ENCODE measurements around the gene LINC01488. TPM values are rescaled to one million over a fixed set of nuclear protein-coding genes. Genes with fewer than 3 reads are reported as not detected.

The LINC01488 gene
- total and polyA plus RNA-seq, 2 experiments from 2014 or later, result not detected

- H2AFZ ChIP-seq, result no peak overlapping the region
- no peak overlapping the region for H3K4me2 ChIP-seq (ENCODE audit: unreplicated experiment)
- TF ChIP-seq EZH2 (IDR thresholded peaks at IDR 0.05; ENCODE audit: insufficient read depth, poor library complexity, severe bottlenecking), result no peak
- no peak for TF ChIP-seq EZH2phosphoT487 (IDR thresholded peaks at IDR 0.05; ENCODE audit: insufficient read depth, low read depth)
- 78 to 80% methylated on average over 16 of the region's 16 CpGs for WGBS, 2 experiments (ENCODE audit: low coverage in 1 of 2, low lambda C conversion rate in 2 of 2, missing lambda C conversion rate in 2 of 2)
- H3K4me3 ChIP-seq, result no peak overlapping the region
- H4K20me1 ChIP-seq (ENCODE audit: insufficient read depth), result no peaks in the 10 kb centered on the region
- H3K9me3 ChIP-seq (ENCODE audit: low read depth), result peaks cover 2% of the 10 kb centered on the region
- no peaks in the 10 kb centered on the region for H3K36me3 ChIP-seq (ENCODE audit: low read depth)
- H3K27ac ChIP-seq, result no peak overlapping the region
- H3F3A ChIP-seq (ENCODE audit: insufficient read depth), result peaks cover 21% of the 10 kb centered on the region
- in situ Hi-C loops (cut with MboI), result no loop called here
- no peak for DNase-seq
- H3K27me3 ChIP-seq (replicated peaks; ENCODE audit: insufficient read depth), result no peaks in the 10 kb centered on the region
- no peaks in the 10 kb centered on the region for H3K79me2 ChIP-seq (ENCODE audit: insufficient read depth)
- H3K4me1 ChIP-seq (ENCODE audit: insufficient read depth), result peaks cover 21% of the 10 kb centered on the region
- peak overlapping the region; percentile 20 for H3K9ac ChIP-seq
- no peaks in the 10 kb centered on the region for H3K9me2 ChIP-seq (ENCODE audit: insufficient read depth)
Measured at GRCh38 chr11:69463995-69464960, 17.2 kb upstream of the LINC01488 start.

GRCh38 chr11:69465236-69466000, 16.0 kb upstream of the LINC01488 start:
- Histone ChIP-seq H3K9ac (no peak overlapping the region), H3K27me3 (replicated peaks; ENCODE audit: insufficient read depth) (no peaks in the 10 kb centered on the region), H3F3A (ENCODE audit: insufficient read depth) (peaks cover 9% of the 10 kb centered on the region), H3K4me2 (ENCODE audit: unreplicated experiment) (no peak overlapping the region), H3K36me3 (ENCODE audit: low read depth) (no peaks in the 10 kb centered on the region), H3K4me3 (no peak overlapping the region), H3K27ac (no peak overlapping the region), H3K79me2 (ENCODE audit: insufficient read depth) (no peaks in the 10 kb centered on the region), H4K20me1 (ENCODE audit: insufficient read depth) (no peaks in the 10 kb centered on the region), H3K9me3 (ENCODE audit: low read depth) (peaks cover 2% of the 10 kb centered on the region), H3K9me2 (ENCODE audit: insufficient read depth) (no peaks in the 10 kb centered on the region), H2AFZ (no peak overlapping the region), H3K4me1 (ENCODE audit: insufficient read depth) (peaks cover 12% of the 10 kb centered on the region)
- DNase-seq, result no peak
- 74 to 82% methylated on average over 17 of the region's 17 CpGs for WGBS, 2 experiments (ENCODE audit: low coverage in 1 of 2, low lambda C conversion rate in 2 of 2, missing lambda C conversion rate in 2 of 2)
- in situ Hi-C loops (cut with MboI), result no loop called here
- TF ChIP-seq EZH2 (IDR thresholded peaks at IDR 0.05; ENCODE audit: insufficient read depth, poor library complexity, severe bottlenecking) (no peak), EZH2phosphoT487 (IDR thresholded peaks at IDR 0.05; ENCODE audit: insufficient read depth, low read depth) (no peak)

- Histone ChIP-seq H2AFZ (no peak overlapping the region), H3K79me2 (ENCODE audit: insufficient read depth) (no peaks in the 10 kb centered on the region), H3K27ac (no peak overlapping the region), H3K27me3 (replicated peaks; ENCODE audit: insufficient read depth) (no peaks in the 10 kb centered on the region), H3K4me2 (ENCODE audit: unreplicated experiment) (no peak overlapping the region), H3K9ac (no peak overlapping the region), H4K20me1 (ENCODE audit: insufficient read depth) (no peaks in the 10 kb centered on the region), H3F3A (ENCODE audit: insufficient read depth) (peaks cover 4% of the 10 kb centered on the region), H3K9me2 (ENCODE audit: insufficient read depth) (no peaks in the 10 kb centered on the region), H3K4me3 (no peak overlapping the region), H3K9me3 (ENCODE audit: low read depth) (peaks cover 2% of the 10 kb centered on the region), H3K36me3 (ENCODE audit: low read depth) (no peaks in the 10 kb centered on the region), H3K4me1 (ENCODE audit: insufficient read depth) (peaks cover 12% of the 10 kb centered on the region)
- 70 to 73% methylated on average over 6 of the region's 6 CpGs for WGBS, 2 experiments (ENCODE audit: low coverage in 1 of 2, low lambda C conversion rate in 2 of 2, missing lambda C conversion rate in 2 of 2)
- in situ Hi-C loops (cut with MboI), result no loop called here
- TF ChIP-seq EZH2 (IDR thresholded peaks at IDR 0.05; ENCODE audit: insufficient read depth, poor library complexity, severe bottlenecking) (no peak), EZH2phosphoT487 (IDR thresholded peaks at IDR 0.05; ENCODE audit: insufficient read depth, low read depth) (no peak)
- no peak for DNase-seq
Measured at GRCh38 chr11:69466039-69466438, 15.4 kb upstream of the LINC01488 start.

GRCh38 chr11:69467196-69467595, 14.3 kb upstream of the LINC01488 start:
- TF ChIP-seq EZH2phosphoT487 (IDR thresholded peaks at IDR 0.05; ENCODE audit: insufficient read depth, low read depth) (no peak), EZH2 (IDR thresholded peaks at IDR 0.05; ENCODE audit: insufficient read depth, poor library complexity, severe bottlenecking) (no peak)
- Histone ChIP-seq H3K9ac (no peak overlapping the region), H3K4me1 (ENCODE audit: insufficient read depth) (peaks cover 12% of the 10 kb centered on the region), H3K27ac (no peak overlapping the region), H3K9me2 (ENCODE audit: insufficient read depth) (no peaks in the 10 kb centered on the region), H3K79me2 (ENCODE audit: insufficient read depth) (no peaks in the 10 kb centered on the region), H3K9me3 (ENCODE audit: low read depth) (no peaks in the 10 kb centered on the region), H2AFZ (no peak overlapping the region), H3K36me3 (ENCODE audit: low read depth) (no peaks in the 10 kb centered on the region), H3K4me3 (no peak overlapping the region), H3F3A (ENCODE audit: insufficient read depth) (no peaks in the 10 kb centered on the region), H4K20me1 (ENCODE audit: insufficient read depth) (no peaks in the 10 kb centered on the region), H3K27me3 (replicated peaks; ENCODE audit: insufficient read depth) (no peaks in the 10 kb centered on the region), H3K4me2 (ENCODE audit: unreplicated experiment) (no peak overlapping the region)
- no peak for DNase-seq
- 98 to 100% methylated on average over 4 of the region's 4 CpGs for WGBS, 2 experiments (ENCODE audit: low coverage in 1 of 2, low lambda C conversion rate in 2 of 2, missing lambda C conversion rate in 2 of 2)
- in situ Hi-C loops (cut with MboI), result no loop called here

All from GM23248 (cell line).